IMR-90 (cell line): ENCODE results near the gene MIPEP. TPM values are rescaled to one million over a fixed set of nuclear protein-coding genes. Genes with fewer than 3 reads are reported as not detected.

ENCODE experiments used
- ATAC-seq: fragments of 200-7000 bp; cut with Tn5 transposase; 2 replicates; pipeline ENCODE4 v1.9.1; 2020; ENCODE audit warnings: low read depth, mild to moderate bottlenecking, moderate library complexity
- BruUV-seq: library from RNA; stranded (reverse); fragments of 400-500 nt; replicated peaks from 2 replicates; lab custom pipeline; 2021; lab: Mats Ljungman, UMichigan
- CTCF ChIA-PET: fragments of 300-600 bp; formaldehyde crosslinking; extraction: SDS; loops from one replicate; lab custom pipeline; 2021; ENCODE audit warnings: antibody characterized with exemption; lab: Yijun Ruan, JAX
- POLR2A ChIA-PET: fragments of 300-600 bp; sonication (Branson Sonifier 250); formaldehyde crosslinking; loops from one replicate; lab custom pipeline; 2022; ENCODE audit warnings: antibody characterized with exemption; ENCODE audit not compliant: unreplicated experiment; lab: Charles Lee
- DNase-seq: peaks from one replicate; pipeline ENCODE4 v3.0.0; 2013
- H2AFZ ChIP-seq: replicated peaks from 2 replicates; pipeline ENCODE3; 2013; ENCODE audit warnings: low read length, mild to moderate bottlenecking; ENCODE audit not compliant: poor library complexity
- H2AK5ac ChIP-seq: 2 replicates; pipeline ENCODE4 v1.6.1; 2013; ENCODE audit warnings: low read depth, low read length, inconsistent platforms
- H2AK9ac ChIP-seq: replicated peaks from 2 replicates; pipeline ENCODE3; 2013; ENCODE audit warnings: mild to moderate bottlenecking, low read depth, low read length, moderate library complexity; ENCODE audit not compliant: poor library complexity
- H2BK120ac ChIP-seq: 2 replicates; pipeline ENCODE4 v1.6.1; 2013; ENCODE audit warnings: low read depth, low read length, inconsistent platforms
- H2BK15ac ChIP-seq: 3 replicates; pipeline ENCODE4 v1.6.1; 2013; ENCODE audit warnings: low read depth, low read length, inconsistent platforms
- H2BK20ac ChIP-seq: 2 replicates; pipeline ENCODE4 v1.6.1; 2013; ENCODE audit warnings: low read depth, mild to moderate bottlenecking, inconsistent platforms, low read length, moderate library complexity
- H2BK5ac ChIP-seq: 2 replicates; pipeline ENCODE4 v1.6.1; 2013; ENCODE audit warnings: mild to moderate bottlenecking, low read depth, low read length, inconsistent platforms; ENCODE audit not compliant: poor library complexity, severe bottlenecking
- H3K14ac ChIP-seq: replicated peaks from 2 replicates; pipeline ENCODE4 v1.6.1; 2013; ENCODE audit warnings: low read depth, low read length, inconsistent platforms
- H3K18ac ChIP-seq: 2 replicates; pipeline ENCODE4 v1.6.1; 2013; ENCODE audit warnings: low read depth, low read length, control low read depth
- H3K23ac ChIP-seq: 2 replicates; pipeline ENCODE4 v1.6.1; 2013; ENCODE audit warnings: low read depth, low read length, inconsistent platforms
- H3K27ac ChIP-seq: 2 replicates; pipeline ENCODE4 v1.5.1; 2013; ENCODE audit warnings: mild to moderate bottlenecking, control low read depth, low read length; ENCODE audit not compliant: insufficient read depth
- H3K27me3 ChIP-seq: 2 replicates; pipeline ENCODE4 v1.6.1; 2013; ENCODE audit warnings: low read length; ENCODE audit not compliant: control insufficient read depth, insufficient read depth
- H3K36me3 ChIP-seq: 2 replicates; pipeline ENCODE4 v1.6.1; 2013; ENCODE audit warnings: low read length, mixed read lengths; ENCODE audit not compliant: control insufficient read depth, insufficient read depth
- H3K4ac ChIP-seq: 2 replicates; pipeline ENCODE4 v1.6.1; 2013; ENCODE audit warnings: low read depth, low read length, inconsistent platforms
- H3K4me1 ChIP-seq: 2 replicates; pipeline ENCODE4 v1.6.1; 2013; ENCODE audit warnings: low read length, mixed read lengths; ENCODE audit not compliant: control insufficient read depth, insufficient read depth
- H3K4me2 ChIP-seq: 2 replicates; pipeline ENCODE4 v1.6.1; 2013; ENCODE audit warnings: low read depth, mild to moderate bottlenecking, control low read depth, low read length, moderate library complexity
- H3K4me3 ChIP-seq: 2 replicates; pipeline ENCODE4 v1.5.1; 2013; ENCODE audit warnings: low read depth, mild to moderate bottlenecking, control low read depth, low read length, moderate library complexity; ENCODE audit not compliant: insufficient read depth
- H3K56ac ChIP-seq: 2 replicates; pipeline ENCODE4 v1.6.1; 2013; ENCODE audit warnings: low read length, inconsistent platforms; ENCODE audit not compliant: insufficient read depth; ENCODE audit errors: extremely low read depth
- H3K79me1 ChIP-seq, 2 experiments: 2 replicates each; pipeline ENCODE4 v1.6.1; 2013; ENCODE audit warnings: low read length in 2 of 2, inconsistent platforms in 1 of 2, low read depth in 1 of 2
- H3K9ac ChIP-seq: 2 replicates; pipeline ENCODE4 v1.6.1; 2013; ENCODE audit warnings: low read depth, low read length, control low read depth
- H3K9me1 ChIP-seq: 2 replicates; pipeline ENCODE4 v1.6.1; 2013; ENCODE audit warnings: low read length, inconsistent platforms; ENCODE audit not compliant: insufficient read depth
- H3K9me3 ChIP-seq: 2 replicates; pipeline ENCODE4 v1.6.1; 2013; ENCODE audit warnings: low read length; ENCODE audit not compliant: control insufficient read depth, insufficient read depth
- H4K20me1 ChIP-seq: 2 replicates; pipeline ENCODE4 v1.6.1; 2013; ENCODE audit warnings: low read length, inconsistent platforms; ENCODE audit not compliant: insufficient read depth
- H4K5ac ChIP-seq: 2 replicates; pipeline ENCODE4 v1.6.1; 2013; ENCODE audit warnings: mild to moderate bottlenecking, low read depth, low read length, control low read depth
- H4K8ac ChIP-seq, 2 experiments: 2 replicates each; pipeline ENCODE4 v1.6.1; 2013; ENCODE audit warnings: low read depth in 2 of 2, low read length in 2 of 2, control low read depth in 1 of 2, inconsistent platforms in 1 of 2
- H4K91ac ChIP-seq: 2 replicates; pipeline ENCODE4 v1.6.1; 2013; ENCODE audit warnings: low read depth, low read length, inconsistent platforms; ENCODE audit not compliant: insufficient read depth
- BHLHE40 ChIP-seq: fragments of 150-350 bp; IDR thresholded peaks from 2 replicates; pipeline ENCODE4 v1.6.1; 2016; ENCODE audit warnings: mild to moderate bottlenecking, low read depth, low read length
- CEBPB ChIP-seq: IDR thresholded peaks from 2 replicates; pipeline ENCODE4 v1.6.1; 2012; ENCODE audit warnings: low read depth, low read length, improper control_type of control experiment
- CHD1 ChIP-seq: IDR thresholded peaks from 2 replicates; pipeline ENCODE4 v1.6.1; 2012; ENCODE audit warnings: low read depth, low read length, improper control_type of control experiment
- FOS ChIP-seq: fragments of 150-350 bp; IDR thresholded peaks from 2 replicates; pipeline ENCODE4 v1.6.1; 2016; ENCODE audit warnings: low read depth, low read length
- MAFK ChIP-seq: IDR thresholded peaks from 2 replicates; pipeline ENCODE4 v1.6.1; 2012; ENCODE audit warnings: low read depth, low read length, improper control_type of control experiment
- MAZ ChIP-seq: IDR thresholded peaks from 2 replicates; pipeline ENCODE4 v1.6.1; 2012; ENCODE audit warnings: low read depth, mild to moderate bottlenecking, low read length, improper control_type of control experiment, moderate library complexity, borderline replicate concordance
- MXI1 ChIP-seq: IDR thresholded peaks from 2 replicates; pipeline ENCODE4 v1.6.1; 2012; ENCODE audit warnings: low read depth, mild to moderate bottlenecking, low read length, moderate library complexity, borderline replicate concordance
- NFE2L2 ChIP-seq: fragments of 150-350 bp; IDR thresholded peaks from 2 replicates; pipeline ENCODE4 v1.6.1; 2016; ENCODE audit warnings: low read depth, mild to moderate bottlenecking, low read length
- POLR2A ChIP-seq: IDR thresholded peaks from 2 replicates; pipeline ENCODE4 v1.6.1; 2012; ENCODE audit warnings: mild to moderate bottlenecking, low read depth, low read length
- RAD21 ChIP-seq: IDR thresholded peaks from 2 replicates; pipeline ENCODE4 v1.6.1; 2012; ENCODE audit warnings: low read length, improper control_type of control experiment
- RCOR1 ChIP-seq: IDR thresholded peaks from 2 replicates; pipeline ENCODE4 v1.6.1; 2012; ENCODE audit warnings: mild to moderate bottlenecking, low read length, improper control_type of control experiment; ENCODE audit not compliant: insufficient replicate concordance
- RFX5 ChIP-seq: IDR thresholded peaks from 2 replicates; pipeline ENCODE4 v1.8.0; 2012; ENCODE audit warnings: low read depth, mild to moderate bottlenecking, low read length, moderate library complexity
- SMC3 ChIP-seq: fragments of 150-350 bp; IDR thresholded peaks from 2 replicates; pipeline ENCODE4 v1.6.1; 2016; ENCODE audit warnings: low read depth, mild to moderate bottlenecking, antibody characterized with exemption, low read length, moderate library complexity
- WGBS, 2 experiments: methylation state at CpG; one replicate each; pipeline versions ENCODE4 v1.1.5 to v1.1.7; 2013; ENCODE audit warnings: missing lambda C conversion rate in 2 of 2; ENCODE audit not compliant: insufficient read length in 1 of 2; ENCODE audit errors: extremely low coverage in 2 of 2; 5-methylcytosine and 5-hydroxymethylcytosine counted together
- dilution Hi-C: fragments of 300-500 bp; cut with HindIII; formaldehyde crosslinking; loops from one replicate; pipeline ENCODE4 v1.14.3; 2018; ENCODE audit warnings: low sequenced_read_pairs; ENCODE audit not compliant: unreplicated experiment
- in situ Hi-C: fragments of 300-500 bp; cut with MboI; formaldehyde crosslinking; loops from 3 replicates; pipeline ENCODE4 v1.14.3; 2019; ENCODE audit warnings: low sequenced_read_pairs, inconsistent platforms, mixed read lengths
- intact Hi-C: fragments of 100-400 bp; cut with micrococcal nuclease; formaldehyde crosslinking; loops from 2 replicates; pipeline ENCODE4 v1.10.0; 2022
- polyA plus RNA-seq, 3 experiments: library from polyadenylated mRNA; depleted of rRNA; stranded (reverse); fragments of >200 nt; gene quantifications; 2 replicates each; pipeline ENCODE4 v1.2.3, GENCODE V29; 2012; ENCODE audit warnings: low replicate concordance in 1 of 3
- total RNA-seq: library from RNA; depleted of rRNA; stranded (reverse); fragments of >200 nt; gene quantifications from 2 replicates; pipeline ENCODE4 v1.2.3, GENCODE V29; 2012
- TF ChIP-seq, protein P1 (sequence below): fragments of 150-350 bp; IDR thresholded peaks from 2 replicates; pipeline ENCODE4 v1.6.1; 2016; ENCODE audit warnings: low read depth, mild to moderate bottlenecking, low read length, moderate library complexity, borderline replicate concordance
- TF ChIP-seq, protein P2 (sequence below): fragments of 150-350 bp; IDR thresholded peaks from 2 replicates; pipeline ENCODE4 v1.6.1; 2017; ENCODE audit warnings: mild to moderate bottlenecking, antibody characterized with exemption, low read length, low read depth
- TF ChIP-seq, protein P3 (sequence below): conservative IDR thresholded peaks from 2 replicates; pipeline ENCODE4 v1.5.1; 2012; ENCODE audit warnings: mild to moderate bottlenecking, low read depth, low read length, improper control_type of control experiment

Gene MIPEP
- total and polyA plus RNA-seq, 2 of the 4 experiments (the other 2 are of a cell fraction) = 15.0 to 21.5 TPM

DNA sequence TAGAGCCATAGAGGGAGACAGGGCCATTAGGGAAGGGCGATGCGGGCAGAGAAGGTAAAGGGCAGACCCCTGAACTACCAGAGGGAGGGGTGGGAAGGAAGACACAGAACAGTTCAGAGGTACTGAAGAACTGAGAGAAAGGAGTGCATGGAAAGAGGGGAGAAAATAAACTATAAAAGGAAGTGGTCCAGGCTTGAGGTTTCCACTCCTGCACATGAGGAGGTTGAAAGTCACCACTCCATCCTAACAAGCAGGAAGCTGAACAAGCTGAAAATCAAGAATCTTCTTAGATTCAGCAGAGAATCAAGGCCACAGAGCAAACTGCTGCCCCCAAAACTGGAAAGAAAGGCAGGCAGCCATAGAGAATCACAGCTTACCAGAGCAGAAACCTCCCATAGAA, 45.1 kb downstream of the MIPEP start:
- peaks cover 8% of the 10 kb centered on the region; the same call in 1 of the 2 replicates for H3K36me3 ChIP-seq
- ATAC-seq (no peak), DNase-seq (no peak)
- H3K27me3 ChIP-seq = no peaks in the 10 kb centered on the region
- H3K23ac ChIP-seq = no peak overlapping the region
- H2BK120ac ChIP-seq = no peak overlapping the region
- TF ChIP-seq SMC3 = no peak
- no peak for TF ChIP-seq RCOR1
- TF ChIP-seq FOS = no peak
- TF ChIP-seq, protein P1, sequence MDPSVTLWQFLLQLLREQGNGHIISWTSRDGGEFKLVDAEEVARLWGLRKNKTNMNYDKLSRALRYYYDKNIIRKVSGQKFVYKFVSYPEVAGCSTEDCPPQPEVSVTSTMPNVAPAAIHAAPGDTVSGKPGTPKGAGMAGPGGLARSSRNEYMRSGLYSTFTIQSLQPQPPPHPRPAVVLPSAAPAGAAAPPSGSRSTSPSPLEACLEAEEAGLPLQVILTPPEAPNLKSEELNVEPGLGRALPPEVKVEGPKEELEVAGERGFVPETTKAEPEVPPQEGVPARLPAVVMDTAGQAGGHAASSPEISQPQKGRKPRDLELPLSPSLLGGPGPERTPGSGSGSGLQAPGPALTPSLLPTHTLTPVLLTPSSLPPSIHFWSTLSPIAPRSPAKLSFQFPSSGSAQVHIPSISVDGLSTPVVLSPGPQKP = no peak
- TF ChIP-seq POLR2A = no peak
- TF ChIP-seq BHLHE40 = no peak
- no peak for TF ChIP-seq MXI1
- TF ChIP-seq RFX5 = no peak
- TF ChIP-seq, protein P2, sequence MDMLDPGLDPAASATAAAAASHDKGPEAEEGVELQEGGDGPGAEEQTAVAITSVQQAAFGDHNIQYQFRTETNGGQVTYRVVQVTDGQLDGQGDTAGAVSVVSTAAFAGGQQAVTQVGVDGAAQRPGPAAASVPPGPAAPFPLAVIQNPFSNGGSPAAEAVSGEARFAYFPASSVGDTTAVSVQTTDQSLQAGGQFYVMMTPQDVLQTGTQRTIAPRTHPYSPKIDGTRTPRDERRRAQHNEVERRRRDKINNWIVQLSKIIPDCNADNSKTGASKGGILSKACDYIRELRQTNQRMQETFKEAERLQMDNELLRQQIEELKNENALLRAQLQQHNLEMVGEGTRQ = no peak
- TF ChIP-seq MAFK = no peak
- no peak for TF ChIP-seq RAD21
- no peak for TF ChIP-seq MAZ
- TF ChIP-seq CHD1 = no peak
- TF ChIP-seq CEBPB = no peak
- TF ChIP-seq, protein P3, sequence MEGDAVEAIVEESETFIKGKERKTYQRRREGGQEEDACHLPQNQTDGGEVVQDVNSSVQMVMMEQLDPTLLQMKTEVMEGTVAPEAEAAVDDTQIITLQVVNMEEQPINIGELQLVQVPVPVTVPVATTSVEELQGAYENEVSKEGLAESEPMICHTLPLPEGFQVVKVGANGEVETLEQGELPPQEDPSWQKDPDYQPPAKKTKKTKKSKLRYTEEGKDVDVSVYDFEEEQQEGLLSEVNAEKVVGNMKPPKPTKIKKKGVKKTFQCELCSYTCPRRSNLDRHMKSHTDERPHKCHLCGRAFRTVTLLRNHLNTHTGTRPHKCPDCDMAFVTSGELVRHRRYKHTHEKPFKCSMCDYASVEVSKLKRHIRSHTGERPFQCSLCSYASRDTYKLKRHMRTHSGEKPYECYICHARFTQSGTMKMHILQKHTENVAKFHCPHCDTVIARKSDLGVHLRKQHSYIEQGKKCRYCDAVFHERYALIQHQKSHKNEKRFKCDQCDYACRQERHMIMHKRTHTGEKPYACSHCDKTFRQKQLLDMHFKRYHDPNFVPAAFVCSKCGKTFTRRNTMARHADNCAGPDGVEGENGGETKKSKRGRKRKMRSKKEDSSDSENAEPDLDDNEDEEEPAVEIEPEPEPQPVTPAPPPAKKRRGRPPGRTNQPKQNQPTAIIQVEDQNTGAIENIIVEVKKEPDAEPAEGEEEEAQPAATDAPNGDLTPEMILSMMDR = no peak
- TF ChIP-seq NFE2L2 = no peak
- H3K4me1 ChIP-seq = no peaks in the 10 kb centered on the region
- H3K56ac ChIP-seq = no peak overlapping the region
- H3K9me3 ChIP-seq = no peaks in the 10 kb centered on the region
- BruUV-seq = no TSS peak
- H3K4me2 ChIP-seq = no peak overlapping the region
- H3K4me3 ChIP-seq = no peak overlapping the region
- H3K79me1 ChIP-seq = no peaks in the 10 kb centered on the region
- H3K4ac ChIP-seq = no peak overlapping the region
- H3K9ac ChIP-seq = no peak overlapping the region
- 0 out of 2 replicates have a peak overlapping the region, but pooled peaks have one; percentile 43 for H4K5ac ChIP-seq
- H3K14ac ChIP-seq = peak overlapping the region; percentile 35; the same call in 1 of the 2 replicates
- H2AK5ac ChIP-seq = no peak overlapping the region
- no peak overlapping the region for H4K91ac ChIP-seq
- no peak overlapping the region for H2AFZ ChIP-seq
- H2BK20ac ChIP-seq = no peak overlapping the region
- H3K27ac ChIP-seq = no peak overlapping the region
- H4K20me1 ChIP-seq = no peaks in the 10 kb centered on the region
- 0 out of 2 replicates have a peak overlapping the region, but pooled peaks have one; percentile 25 for H3K18ac ChIP-seq
- H2AK9ac ChIP-seq = no peak overlapping the region
- ChIA-PET CTCF (no interaction called here), POLR2A (no interaction called here)
- no peak overlapping the region for H2BK15ac ChIP-seq
- H2BK5ac ChIP-seq = no peak overlapping the region
- H3K9me1 ChIP-seq = peaks cover 3% of the 10 kb centered on the region
- dilution Hi-C loops (no loop called here), in situ Hi-C loops (no loop called here), intact Hi-C loops (no loop called here)
- no peak overlapping the region for H4K8ac ChIP-seq
- WGBS, 2 experiments = no CpG with 5 or more reads among the region's 2 CpGs
